Right lobe of liver (tissue), 4 donors: ENCODE data around the gene FANCE.

ENCODE experiments used
- CTCF ChIP-seq, 4 donors: fragments of 200-600 bp in 3 of 4; fragments of 450-650 bp in 1 of 4; IDR thresholded peaks; one replicate each; pipeline versions ENCODE4 v1.5.1 to v1.8.0; 2016 to 2022; ENCODE audit warnings: antibody characterized with exemption in 4 of 4, mild to moderate bottlenecking in 2 of 4
- POLR2A ChIP-seq: fragments of 450-650 bp; IDR thresholded peaks from one replicate; pipeline ENCODE4 v1.6.1; 2017; ENCODE audit warnings: antibody characterized with exemption, mild to moderate bottlenecking
- donor health status: DM: no; HTN: no; CAD: no.
- donor health status: DM: no; HTN: no; CAD: no.
- donor health status: DM: no; HTN: yes; CAD: no.

GRCh38 chr6:35484921-35485392 is 32.8 kb downstream of the FANCE start:
- TF ChIP-seq CTCF (IDR thresholded peaks at IDR 0.05), result no peak
- no peak for TF ChIP-seq POLR2A
